Vagina (tissue), 2 donors: Measurements from ENCODE around the gene RBBP8NL.

Experiments used
- CTCF ChIP-seq, 3 experiments: fragments of 450-650 bp in 2 of 3; fragments of 200-600 bp in 1 of 3; sonication (generic) in 1 of 3; IDR thresholded peaks; one replicate each; pipeline ENCODE4 v1.5.1; 2017 to 2019; ENCODE audit warnings: antibody characterized with exemption in 3 of 3, mild to moderate bottlenecking in 2 of 3, moderate library complexity in 2 of 3
- POLR2A ChIP-seq, 2 donors: fragments of 450-650 bp; IDR thresholded peaks; one replicate each; pipeline ENCODE4 v1.6.1; 2017; ENCODE audit warnings: antibody characterized with exemption in 2 of 2, mild to moderate bottlenecking in 2 of 2, moderate library complexity in 2 of 2
- POLR2AphosphoS5 ChIP-seq, 2 donors: sonication (generic); formaldehyde crosslinking; IDR thresholded peaks; one replicate each; pipeline ENCODE4 v1.9.0; 2017; ENCODE audit warnings: antibody characterized with exemption in 2 of 2, mild to moderate bottlenecking in 2 of 2, low read depth in 1 of 2; ENCODE audit not compliant: insufficient read depth in 1 of 2

GRCh38 chr20:62437496-62437895 lies 10.2 kb upstream of the RBBP8NL start:
- no peak for TF ChIP-seq CTCF (IDR thresholded peaks at IDR 0.05)
- no peak for TF ChIP-seq POLR2A (IDR thresholded peaks at IDR 0.05)
- TF ChIP-seq POLR2AphosphoS5 (IDR thresholded peaks at IDR 0.05; ENCODE audit: insufficient read depth in 1 of 2, low read depth in 1 of 2), result no peak
